K562 (cell line): Measurements from ENCODE around the gene DTD1. TPM values are rescaled to one million over a fixed set of nuclear protein-coding genes. Genes with fewer than 3 reads are reported as not detected.
A peak's percentile ranks its signal among the peaks of the same experiment; 100 is the strongest.

Experiments used
- ATAC-seq: fragments of 200-7000 bp; cut with Tn5 transposase; 3 replicates; pipeline ENCODE4 v1.9.1; 2020; ENCODE audit warnings: moderate library complexity
- BruUV-seq: library from RNA; stranded (reverse); fragments of 400-500 nt; replicated peaks from 2 replicates; lab custom pipeline; 2021; lab: Mats Ljungman, UMichigan
- CTCF ChIA-PET: fragments of 300-600 bp; formaldehyde crosslinking; extraction: SDS; loops from one replicate; lab custom pipeline; 2021; ENCODE audit warnings: low intra/inter-chr PET ratio; lab: Yijun Ruan, JAX
- POLR2A ChIA-PET: fragments of 300-600, 350-650 bp; sonication (Branson Sonifier 250); formaldehyde crosslinking; extraction: SDS; loops from one replicate; lab custom pipeline; 2021; ENCODE audit warnings: antibody characterized with exemption, inconsistent platforms; lab: Yijun Ruan, JAX
- DNase-seq, 4 experiments: peaks; one replicate each; pipeline versions ENCODE4 v3.0.0 to v3.0.0-alpha.2; 2011 to 2018; ENCODE audit warnings: low spot score in 3 of 4, mixed read lengths in 3 of 4; ENCODE audit errors: extremely low read depth in 1 of 4
- FAIRE-seq: peaks from 2 replicates; lab custom pipeline; 2011; peaks lifted over from hg19 to GRCh38; lab: Jason Lieb, UNC
- H2AFZ ChIP-seq: 2 replicates; pipeline ENCODE4 v1.6.0; 2011; ENCODE audit warnings: low read depth, low read length, control low read depth, inconsistent platforms
- H3K27ac ChIP-seq: fragments of 200-600 bp; 3 replicates; pipeline ENCODE4 v1.8.0; 2011; ENCODE audit warnings: low read depth, mild to moderate bottlenecking, control low read depth, inconsistent platforms, low read length, moderate library complexity, mixed read lengths; ENCODE audit errors: extremely low read depth
- H3K27me3 ChIP-seq, 2 experiments: fragments of 300-600 bp in 1 of 2; 2 replicates in 1 of 2; 3 replicates in 1 of 2; pipeline versions ENCODE4 v1.6.0 to v1.8.0; 2011; ENCODE audit warnings: inconsistent platforms in 2 of 2, low read length in 2 of 2, mild to moderate bottlenecking in 1 of 2, mixed read lengths in 1 of 2, moderate library complexity in 1 of 2; ENCODE audit not compliant: control insufficient read depth in 2 of 2, insufficient read depth in 2 of 2
- H3K36me3 ChIP-seq: fragments of 300-600 bp; 3 replicates; pipeline ENCODE4 v1.8.0; 2011; ENCODE audit warnings: mild to moderate bottlenecking, low read length, inconsistent platforms; ENCODE audit not compliant: control insufficient read depth, insufficient read depth
- H3K4me1 ChIP-seq, 2 experiments: fragments of 200-600 bp in 1 of 2; replicated peaks in 1 of 2; 2 replicates in 1 of 2; 3 replicates in 1 of 2; pipeline versions ENCODE4 v1.5.1 to v1.8.0; 2011; ENCODE audit warnings: inconsistent platforms in 2 of 2, low read length in 2 of 2, mild to moderate bottlenecking in 1 of 2, mixed read lengths in 1 of 2, moderate library complexity in 1 of 2; ENCODE audit not compliant: control insufficient read depth in 2 of 2, insufficient read depth in 2 of 2
- H3K4me2 ChIP-seq: 2 replicates; pipeline ENCODE4 v1.6.1; 2011; ENCODE audit warnings: low read length, control low read depth, inconsistent platforms, mixed read lengths; ENCODE audit not compliant: insufficient read depth
- H3K4me3 ChIP-seq: fragments of 200-600 bp; sonication (generic), shearing (Covaris generic); 2 replicates; pipeline ENCODE4 v1.5.1; 2016; ENCODE audit warnings: control low read depth, inconsistent platforms
- H3K79me2 ChIP-seq: fragments of 200-600 bp; 3 replicates; pipeline ENCODE4 v1.8.0; 2011; ENCODE audit warnings: low read length, inconsistent platforms; ENCODE audit not compliant: control insufficient read depth, insufficient read depth
- H3K9ac ChIP-seq, 2 experiments: 2 replicates each; pipeline versions ENCODE4 v1.6.0 to v1.6.1; 2011; ENCODE audit warnings: low read depth in 2 of 2, low read length in 2 of 2, control low read depth in 1 of 2, inconsistent platforms in 1 of 2, mild to moderate bottlenecking in 1 of 2, mixed read lengths in 1 of 2; ENCODE audit not compliant: insufficient read depth in 1 of 2
- H3K9me1 ChIP-seq: one replicate; pipeline ENCODE4 v1.6.0; 2011; ENCODE audit warnings: inconsistent platforms, mild to moderate bottlenecking, low read length, moderate library complexity; ENCODE audit not compliant: control insufficient read depth, insufficient read depth
- H3K9me3 ChIP-seq: replicated peaks from 2 replicates; pipeline ENCODE4 v1.5.1; 2011; ENCODE audit warnings: low read depth, low read length, inconsistent platforms; ENCODE audit not compliant: control insufficient read depth, insufficient read depth
- H4K20me1 ChIP-seq: replicated peaks from 2 replicates; pipeline ENCODE4 v1.6.1; 2011; ENCODE audit warnings: low read length, inconsistent platforms, mixed read lengths; ENCODE audit not compliant: control insufficient read depth, insufficient read depth
- ELK1 ChIP-seq: sonication (generic); formaldehyde crosslinking; IDR thresholded peaks from 2 replicates; pipeline ENCODE4 v1.8.1; 2022; ENCODE audit warnings: missing genetic modification reagents
- FOXK1 ChIP-seq: sonication (generic); formaldehyde crosslinking; IDR thresholded peaks from 2 replicates; pipeline ENCODE4 v1.8.0; 2022; ENCODE audit warnings: missing genetic modification reagents, mild to moderate bottlenecking, borderline replicate concordance
- TFE3 ChIP-seq: fragments of 450-650 bp; formaldehyde crosslinking; IDR thresholded peaks from 2 replicates; pipeline ENCODE4 v1.4.0; 2020; ENCODE audit warnings: mild to moderate bottlenecking, mixed read lengths
- USF2 ChIP-seq: sonication (generic); formaldehyde crosslinking; IDR thresholded peaks from 2 replicates; pipeline ENCODE4 v1.5.0; 2020; ENCODE audit warnings: missing genetic modification reagents
- ZNF280A ChIP-seq: fragments of 450-650 bp; IDR thresholded peaks from 2 replicates; pipeline ENCODE4 v1.6.1; 2018; ENCODE audit warnings: mild to moderate bottlenecking, low read depth; ENCODE audit not compliant: partially characterized antibody
- ZNF3 ChIP-seq: fragments of 250-450 bp; sonication (Bioruptor Pico); IDR thresholded peaks from 2 replicates; pipeline ENCODE4 v1.5.0; 2021; ENCODE audit warnings: mild to moderate bottlenecking, moderate library complexity
- ZNF444 ChIP-seq: fragments of 250-450 bp; sonication (Bioruptor Pico); IDR thresholded peaks from 2 replicates; pipeline ENCODE4 v1.4.0; 2020; ENCODE audit warnings: mild to moderate bottlenecking, moderate library complexity
- WGBS: fragments of 100-300 bp; shearing (Covaris generic); methylation state at CpG from one replicate; pipeline ENCODE4 v1.1.6; 2016; ENCODE audit warnings: low coverage, mixed read lengths; ENCODE audit not compliant: insufficient coverage; ENCODE audit errors: missing lambda C conversion rate; 5-methylcytosine and 5-hydroxymethylcytosine counted together
- in situ Hi-C: fragments of 300-500 bp; cut with MboI; formaldehyde crosslinking; loops from 4 replicates; pipeline ENCODE4 v1.15.0; 2018; ENCODE audit warnings: inconsistent platforms, mixed read lengths
- intact Hi-C: fragments of 100-400 bp; cut with micrococcal nuclease; formaldehyde crosslinking; loops from 2 replicates; pipeline ENCODE4 v1.14.2; 2022
- polyA plus RNA-seq, 8 experiments: library from polyadenylated mRNA; depleted of rRNA in 4 of 8; stranded (reverse) in 5 of 8; unstranded in 3 of 8; fragments of >200 nt; fragmentation: Nextera tagmentation in 2 of 8; fragmentation: Illumina TruSeq in 1 of 8; extraction: Ambion mirVana in 2 of 8; extraction: Trizol in 1 of 8; gene quantifications; 2 replicates each; pipeline versions ENCODE4 v1.2.1 to v1.2.3, GENCODE V29; 2011 to 2014; ENCODE audit warnings: inconsistent platforms in 1 of 8, missing spikeins in 1 of 8
- total RNA-seq, 7 experiments: library from RNA; depleted of rRNA in 6 of 7; stranded (reverse); fragments of >200 nt in 6 of 7; fragmentation: Illumina TruSeq in 2 of 7; extraction: Trizol in 2 of 7; gene quantifications; 2 replicates each; pipeline versions ENCODE4 v1.2.1 to v1.2.3, GENCODE V29; 2011 to 2021; ENCODE audit warnings: low replicate concordance in 1 of 7

DTD1 gene
- total and polyA plus RNA-seq, 9 of the 15 experiments (the other 6 are each of a cell fraction or from before 2014, with no cell fraction given) = 5.7 to 28.6 (median 26.8) TPM

GRCh38 chr20:18653736-18654447 is 66.0 kb downstream of the DTD1 start:
- ChIA-PET CTCF (no interaction called here), POLR2A (no interaction called here)
- DNase-seq = no peak
- no peak overlapping the region for H3K27ac ChIP-seq
- no peaks in the 10 kb centered on the region for H3K27me3 ChIP-seq
- no peak overlapping the region for H2AFZ ChIP-seq
- no peaks in the 10 kb centered on the region for H3K36me3 ChIP-seq
- no peaks in the 10 kb centered on the region for H4K20me1 ChIP-seq
- TF ChIP-seq TFE3 (peak; percentile 56), ZNF444 (no peak), ZNF3 (CRISPR knock-in tag) (no peak), ELK1 (no peak), FOXK1 (CRISPR knock-in tag) (no peak), USF2 (CRISPR knock-in tag) (0 out of 2 replicates have a peak, but pooled peaks have one; percentile 12), ZNF280A (no peak)
- no peaks in the 10 kb centered on the region for H3K9me1 ChIP-seq
- H3K9ac ChIP-seq = no peak overlapping the region
- no peak overlapping the region for H3K4me2 ChIP-seq
- ATAC-seq = no peak
- H3K4me1 ChIP-seq = no peaks in the 10 kb centered on the region
- no TSS peak for BruUV-seq
- no peaks in the 10 kb centered on the region for H3K79me2 ChIP-seq
- no peaks in the 10 kb centered on the region for H3K9me3 ChIP-seq
- WGBS = 0% methylated on average over 1 of the region's 1 CpG
- H3K4me3 ChIP-seq = no peak overlapping the region
- in situ Hi-C loops (no loop called here), intact Hi-C loops (no loop called here)
- no peak for FAIRE-seq
